RWPE2 (cell line): ENCODE measurements around the gene SGF29.
A peak's percentile ranks its signal among the peaks of the same experiment; 100 is the strongest.
"Not testable (repeated sequence)": the region's sequence is repeated elsewhere in the genome, so short reads cannot be mapped to it uniquely, and the experiment has no call there.

Experiments used
- ATAC-seq: fragments of 200-7000 bp; cut with Tn5 transposase; 3 replicates; pipeline ENCODE4 v1.9.1; 2021; ENCODE audit warnings: low read depth
- DNase-seq: peaks from one replicate; pipeline ENCODE4 v3.0.0-alpha.2; 2020; ENCODE audit warnings: low spot score
- H3K27ac ChIP-seq: fragments of 450-650 bp; 2 replicates; pipeline ENCODE4 v1.5.1; 2017; ENCODE audit warnings: mild to moderate bottlenecking; ENCODE audit not compliant: poor library complexity, severe bottlenecking
- H3K27me3 ChIP-seq: fragments of 250-450 bp; sonication (Bioruptor Pico); 2 replicates; pipeline ENCODE4 v1.5.1; 2021; ENCODE audit warnings: mild to moderate bottlenecking, moderate library complexity; ENCODE audit not compliant: insufficient read depth, poor library complexity, severe bottlenecking
- H3K36me3 ChIP-seq: fragments of 250-450 bp; sonication (Bioruptor Pico); 2 replicates; pipeline ENCODE4 v1.5.1; 2020; ENCODE audit warnings: low read depth, mild to moderate bottlenecking, moderate library complexity
- H3K4me1 ChIP-seq: fragments of 250-450 bp; sonication (Bioruptor Pico); 2 replicates; pipeline ENCODE4 v1.5.1; 2021; ENCODE audit warnings: mild to moderate bottlenecking, moderate library complexity; ENCODE audit not compliant: insufficient read depth, poor library complexity, severe bottlenecking
- H3K4me3 ChIP-seq: fragments of 250-450 bp; sonication (Bioruptor Pico); 2 replicates; pipeline ENCODE4 v1.5.1; 2021; ENCODE audit warnings: mild to moderate bottlenecking, moderate library complexity; ENCODE audit not compliant: severe bottlenecking
- H3K9me3 ChIP-seq: fragments of 250-450 bp; sonication (Bioruptor Pico); 2 replicates; pipeline ENCODE4 v1.5.1; 2021; ENCODE audit warnings: mild to moderate bottlenecking, moderate library complexity; ENCODE audit not compliant: severe bottlenecking
- TF ChIP-seq, protein P1 (sequence below): fragments of 450-650 bp; IDR thresholded peaks from one replicate; pipeline ENCODE4 v1.5.1; 2017; ENCODE audit warnings: mild to moderate bottlenecking, moderate library complexity; ENCODE audit not compliant: poor library complexity, severe bottlenecking

SGF29 gene

DNA sequence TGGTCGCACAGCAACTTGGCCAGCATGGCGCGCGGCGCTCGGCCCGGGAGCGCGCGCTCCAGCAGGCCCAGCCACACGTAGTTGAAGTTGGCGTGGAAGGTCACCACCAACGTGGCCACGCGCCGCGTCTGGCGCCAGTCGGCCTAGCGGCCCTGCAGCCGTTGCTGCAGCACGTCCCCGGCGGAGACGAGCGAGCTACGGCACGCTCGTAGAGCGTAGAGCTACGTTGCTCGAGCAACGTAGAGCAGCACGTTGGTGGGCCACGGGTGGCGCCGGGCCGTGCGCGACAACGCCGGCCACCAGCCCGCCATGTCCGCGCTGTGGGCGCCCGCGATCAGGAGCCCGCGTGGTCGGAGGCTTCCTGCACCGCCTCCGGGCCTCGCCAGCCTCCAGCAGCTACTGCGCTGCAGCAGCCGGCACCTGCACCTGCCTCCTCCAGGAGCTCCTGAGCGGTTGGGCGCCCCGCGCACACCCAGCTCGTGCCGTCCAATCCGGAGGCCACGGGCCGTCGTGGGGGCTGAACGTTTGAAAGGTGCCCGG is 69.5 kb downstream of the SGF29 start:
- TF ChIP-seq, protein P1, sequence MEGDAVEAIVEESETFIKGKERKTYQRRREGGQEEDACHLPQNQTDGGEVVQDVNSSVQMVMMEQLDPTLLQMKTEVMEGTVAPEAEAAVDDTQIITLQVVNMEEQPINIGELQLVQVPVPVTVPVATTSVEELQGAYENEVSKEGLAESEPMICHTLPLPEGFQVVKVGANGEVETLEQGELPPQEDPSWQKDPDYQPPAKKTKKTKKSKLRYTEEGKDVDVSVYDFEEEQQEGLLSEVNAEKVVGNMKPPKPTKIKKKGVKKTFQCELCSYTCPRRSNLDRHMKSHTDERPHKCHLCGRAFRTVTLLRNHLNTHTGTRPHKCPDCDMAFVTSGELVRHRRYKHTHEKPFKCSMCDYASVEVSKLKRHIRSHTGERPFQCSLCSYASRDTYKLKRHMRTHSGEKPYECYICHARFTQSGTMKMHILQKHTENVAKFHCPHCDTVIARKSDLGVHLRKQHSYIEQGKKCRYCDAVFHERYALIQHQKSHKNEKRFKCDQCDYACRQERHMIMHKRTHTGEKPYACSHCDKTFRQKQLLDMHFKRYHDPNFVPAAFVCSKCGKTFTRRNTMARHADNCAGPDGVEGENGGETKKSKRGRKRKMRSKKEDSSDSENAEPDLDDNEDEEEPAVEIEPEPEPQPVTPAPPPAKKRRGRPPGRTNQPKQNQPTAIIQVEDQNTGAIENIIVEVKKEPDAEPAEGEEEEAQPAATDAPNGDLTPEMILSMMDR = no peak
- Histone ChIP-seq H3K36me3 (0 out of 2 replicates have a peak, but pooled peaks cover 9% of the 10 kb centered on the region), H3K4me1 (no peaks in the 10 kb centered on the region), H3K27me3 (no peaks in the 10 kb centered on the region), H3K27ac (peak overlapping the region; percentile 39), H3K9me3 (no peaks in the 10 kb centered on the region), H3K4me3 (peak overlapping the region; percentile 37)
- DNase-seq (peak; percentile 81), ATAC-seq (peak; percentile 97)

DNA sequence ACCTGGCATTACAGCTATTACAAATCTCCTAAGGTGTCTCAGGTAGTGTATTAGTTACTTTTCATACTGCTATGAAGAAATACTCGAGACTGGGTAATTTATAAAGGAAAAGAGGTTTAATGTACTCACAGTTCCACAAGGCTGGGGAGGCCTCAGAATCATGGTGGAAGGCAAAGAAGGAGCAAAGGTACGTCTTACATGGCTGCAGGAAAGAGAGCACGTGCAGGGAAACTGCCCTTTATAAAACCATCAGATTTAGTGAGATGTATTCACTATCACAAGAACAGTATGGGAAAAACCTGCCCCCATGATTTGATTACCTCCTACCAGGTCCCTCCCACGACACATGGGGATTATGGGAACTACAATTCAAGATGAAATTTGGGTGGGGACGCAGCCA is 77.2 kb downstream of the SGF29 start:
- not testable (repeated sequence) for H3K9me3 ChIP-seq, H3K4me3 ChIP-seq, H3K27me3 ChIP-seq, ATAC-seq, H3K27ac ChIP-seq, H3K36me3 ChIP-seq, DNase-seq
- peaks cover 12% of the 10 kb centered on the region for H3K4me1 ChIP-seq

DNA sequence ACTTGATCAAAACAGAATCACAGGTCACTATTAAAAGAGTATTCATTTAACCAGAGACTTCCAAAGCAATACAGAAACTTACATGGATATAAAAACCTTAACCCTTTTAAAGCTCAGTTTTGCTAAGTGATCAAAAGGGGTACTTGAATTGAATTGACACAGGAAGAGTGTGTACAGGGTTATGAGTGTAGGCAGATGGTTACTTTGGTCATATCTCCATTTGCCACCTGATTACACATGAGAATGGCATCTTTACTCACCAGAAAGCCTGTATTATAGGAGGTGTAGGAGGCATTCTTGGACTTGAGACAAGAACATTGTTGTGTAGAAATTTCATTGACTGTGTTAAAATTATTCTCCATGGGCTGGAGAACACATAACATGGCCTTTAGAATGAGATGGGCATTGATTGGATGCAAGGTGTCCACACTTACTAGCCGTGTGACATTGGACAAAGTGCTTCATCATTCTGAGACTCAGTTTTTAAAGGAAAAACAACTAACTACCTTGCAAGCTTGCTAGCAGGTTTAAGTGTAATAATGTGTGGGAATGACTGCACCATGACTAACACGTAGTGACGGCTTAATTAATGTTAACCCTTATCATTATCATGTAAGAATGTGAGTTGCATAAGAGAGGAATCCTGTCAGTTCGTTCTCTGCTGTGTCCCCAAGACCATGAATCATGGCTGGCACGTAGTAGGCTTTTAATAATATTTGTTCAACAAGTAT is 82.5 kb downstream of the SGF29 start:
- Histone ChIP-seq H3K27ac (peak overlapping the region; percentile 93), H3K4me1 (peaks cover 27% of the 10 kb centered on the region)
- H3K9me3 ChIP-seq, H3K27me3 ChIP-seq, DNase-seq, H3K36me3 ChIP-seq, ATAC-seq, H3K4me3 ChIP-seq: not testable (repeated sequence)

DNA sequence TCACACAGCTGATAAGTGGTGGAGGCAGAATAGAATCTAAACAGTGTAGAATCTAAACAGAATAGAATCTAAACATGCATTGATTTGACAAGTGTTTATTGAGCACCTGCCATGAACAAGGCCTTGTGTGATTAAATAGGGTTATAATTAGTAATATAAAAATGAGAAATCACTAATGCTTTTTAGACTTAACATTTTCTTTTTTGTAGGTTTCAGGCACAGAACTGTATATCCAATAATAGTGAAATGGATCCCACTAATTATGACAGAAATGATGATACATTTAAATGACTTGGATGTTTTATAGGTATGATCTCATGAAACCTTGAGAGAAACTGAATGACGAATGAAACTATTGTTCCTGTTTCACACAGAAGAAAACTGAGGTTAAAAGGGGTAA is 84.0 kb downstream of the SGF29 start, which contains the start of gene NPIPB8:
NPIPB8 (plus strand) TSS at position 301 of the 400 bp plus-strand sequence. CDS start 296 bp downstream, outside the sequence.
- not testable (repeated sequence) for H3K27me3 ChIP-seq, H3K36me3 ChIP-seq, ATAC-seq, H3K9me3 ChIP-seq, H3K4me3 ChIP-seq, DNase-seq
- Histone ChIP-seq H3K4me1 (peaks cover 27% of the 10 kb centered on the region), H3K27ac (peak within 1 kb of the TSS; percentile 93)

DNA sequence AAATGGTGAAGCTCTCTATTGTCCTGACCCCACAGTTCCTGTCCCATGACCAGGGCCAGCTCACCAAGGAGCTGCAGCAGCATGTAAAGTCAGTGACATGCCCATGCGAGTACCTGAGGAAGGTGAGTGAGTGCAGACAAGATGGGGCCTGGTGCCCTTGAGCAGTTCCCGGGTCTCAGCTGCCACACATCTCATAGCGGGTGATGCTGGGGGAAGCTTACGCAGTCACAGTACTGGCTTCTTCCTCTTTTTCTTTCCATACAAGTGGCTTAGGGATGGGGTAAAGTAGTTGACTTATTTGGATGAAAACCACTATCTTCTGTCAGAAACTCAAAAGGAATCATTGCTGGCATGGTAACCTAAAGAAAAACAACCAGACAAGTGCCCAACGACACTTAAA is 84.6 kb downstream of the SGF29 start:
- not testable (repeated sequence) for H3K9me3 ChIP-seq, H3K4me3 ChIP-seq, H3K27me3 ChIP-seq, DNase-seq, ATAC-seq, H3K36me3 ChIP-seq
- H3K4me1 ChIP-seq = peaks cover 27% of the 10 kb centered on the region
- peak overlapping the region; percentile 93 for H3K27ac ChIP-seq

DNA sequence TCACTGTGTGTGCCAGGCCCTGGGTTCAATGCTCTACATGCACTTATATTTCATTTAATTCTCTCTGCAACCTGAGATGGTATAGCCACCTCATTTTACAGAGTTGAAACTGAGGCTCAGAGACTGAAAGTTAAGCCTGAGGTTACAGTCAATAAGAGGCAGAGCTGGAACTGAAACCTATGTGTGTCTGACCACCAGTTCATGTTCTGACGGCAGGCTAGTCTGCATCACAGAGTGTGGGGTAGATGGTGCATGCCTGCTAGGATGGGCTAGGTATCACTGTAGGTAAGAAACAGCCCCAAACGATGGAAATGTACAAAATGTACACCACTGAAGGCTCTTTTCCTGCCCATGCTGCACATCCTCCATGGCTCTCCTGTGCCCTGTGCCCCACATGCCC is 86.2 kb downstream of the SGF29 start:
- not testable (repeated sequence) for H3K4me3 ChIP-seq, H3K9me3 ChIP-seq, H3K27ac ChIP-seq, DNase-seq, ATAC-seq, H3K36me3 ChIP-seq, H3K27me3 ChIP-seq
- H3K4me1 ChIP-seq = peaks cover 25% of the 10 kb centered on the region
